SH-SY5Y (cell line): Measurements from ENCODE around the gene DIP2C.

Experiments
- GATA2 ChIP-seq: IDR thresholded peaks from 2 replicates; pipeline ENCODE4 v1.6.1; 2011; ENCODE audit warnings: mild to moderate bottlenecking, low read depth, low read length
- GATA3 ChIP-seq: IDR thresholded peaks from 2 replicates; pipeline ENCODE4 v1.6.1; 2011; ENCODE audit warnings: low read depth, mild to moderate bottlenecking, low read length, moderate library complexity

DIP2C gene

DNA sequence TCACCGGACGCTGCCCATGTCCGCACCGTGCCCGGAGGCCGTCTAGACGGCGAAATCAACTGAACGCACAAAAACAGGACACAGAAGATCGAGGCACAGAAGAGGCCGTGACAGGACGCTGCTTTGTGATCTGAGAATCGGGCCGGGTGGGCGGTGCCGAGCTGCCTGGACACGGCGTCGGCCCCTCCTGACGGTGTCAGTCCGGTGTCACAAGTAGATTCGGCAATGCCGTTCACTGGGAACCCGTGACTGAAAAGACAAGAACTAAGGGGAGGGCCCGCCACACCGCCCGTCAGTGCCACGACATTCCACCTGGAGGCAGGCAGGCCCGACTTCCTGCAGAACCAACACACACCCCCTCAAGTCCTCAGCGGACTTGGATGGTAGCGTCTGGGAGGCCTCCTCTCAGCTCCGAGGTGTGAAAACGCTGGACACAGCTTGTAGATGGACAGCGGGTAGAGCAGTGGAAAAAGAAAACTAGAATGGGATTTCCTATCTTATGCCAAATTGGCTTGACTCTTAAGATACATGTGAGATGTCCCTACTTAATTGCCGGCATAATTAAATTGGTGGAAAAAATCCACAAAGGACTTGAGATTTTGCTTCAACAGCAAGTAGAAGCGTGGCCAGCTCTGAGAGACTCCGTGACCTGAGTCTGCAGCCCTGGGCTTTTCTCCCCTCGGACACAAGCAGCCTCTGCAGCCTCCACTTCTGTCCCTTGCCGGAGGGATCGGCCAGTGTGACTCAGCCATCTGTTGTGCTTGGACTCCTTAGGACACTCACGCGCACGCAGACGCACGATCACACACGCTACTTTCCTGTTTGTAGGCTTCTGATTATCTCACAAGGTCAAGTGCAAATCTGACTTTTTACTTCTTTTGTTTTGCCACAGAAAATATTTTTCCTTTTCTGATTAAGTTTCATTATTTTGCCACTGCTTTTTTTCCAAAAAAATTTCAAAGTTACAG is 269.0 kb downstream of the DIP2C start:
- TF ChIP-seq GATA3, result no peak
- TF ChIP-seq GATA2, result no peak

- TF ChIP-seq GATA3 (no peak), GATA2 (no peak)
Observed at GRCh38 chr10:418894-419293, 270.6 kb downstream of the DIP2C start.

- TF ChIP-seq GATA3 (no peak), GATA2 (no peak)
Observed at GRCh38 chr10:418226-418625, 271.2 kb downstream of the DIP2C start.

DNA sequence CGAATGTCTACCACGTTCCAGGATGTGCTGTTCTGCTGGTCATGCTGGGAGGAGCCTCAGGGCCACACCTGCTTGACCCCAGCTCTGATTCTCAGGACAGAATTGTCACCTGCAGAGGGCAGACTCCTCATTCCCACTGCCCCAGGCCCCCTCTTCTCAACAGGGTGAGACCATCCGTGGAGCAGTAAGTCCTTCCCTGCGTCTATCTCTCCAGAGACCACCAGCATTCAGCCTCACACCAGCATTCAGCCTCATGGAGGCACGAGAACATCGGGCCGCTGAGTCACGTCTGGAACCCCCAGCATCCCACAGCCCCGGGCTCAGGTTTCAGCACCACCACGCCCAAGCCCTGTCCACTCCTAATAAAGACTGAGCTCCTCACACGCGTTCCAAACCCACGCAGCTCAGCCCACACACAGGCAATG is 273.4 kb downstream of the DIP2C start:
- TF ChIP-seq GATA3, result no peak
- TF ChIP-seq GATA2, result no peak

DNA sequence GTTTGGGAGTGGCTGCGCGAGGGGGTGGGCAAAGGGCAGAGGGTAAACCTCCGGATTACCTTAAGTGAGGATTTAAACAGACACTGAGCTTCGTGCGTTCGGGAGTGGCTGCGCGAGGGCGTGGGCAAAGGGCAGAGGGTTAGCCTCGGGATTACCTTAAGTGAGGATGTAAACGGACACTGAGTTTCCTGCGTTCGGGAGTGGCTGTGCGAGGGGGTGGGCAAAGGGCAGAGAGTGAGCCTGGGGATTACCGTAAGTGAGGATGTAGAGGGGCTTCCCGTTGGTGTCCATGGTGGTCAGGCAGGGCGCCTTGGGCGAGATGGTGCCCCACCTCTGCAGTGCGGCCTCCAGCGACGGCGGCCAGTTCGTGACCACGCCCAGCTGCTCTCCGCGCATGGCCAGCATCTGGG is 275.8 kb downstream of the DIP2C start:
- TF ChIP-seq GATA3 (no peak), GATA2 (no peak)

- TF ChIP-seq GATA3, result no peak
- no peak for TF ChIP-seq GATA2
Observed at GRCh38 chr10:412109-412508, 277.4 kb downstream of the DIP2C start.

GRCh38 chr10:411603-412002 is 277.9 kb downstream of the DIP2C start:
- TF ChIP-seq GATA2, result no peak
- TF ChIP-seq GATA3, result no peak

- TF ChIP-seq GATA2, result no peak
- TF ChIP-seq GATA3, result no peak
Observed at GRCh38 chr10:409408-410040, 279.9 kb downstream of the DIP2C start.

- no peak for TF ChIP-seq GATA3
- TF ChIP-seq GATA2, result no peak
Observed at GRCh38 chr10:408236-408635, 281.2 kb downstream of the DIP2C start.

GRCh38 chr10:406976-407375 is 282.5 kb downstream of the DIP2C start:
- TF ChIP-seq GATA3, result no peak
- no peak for TF ChIP-seq GATA2

DNA sequence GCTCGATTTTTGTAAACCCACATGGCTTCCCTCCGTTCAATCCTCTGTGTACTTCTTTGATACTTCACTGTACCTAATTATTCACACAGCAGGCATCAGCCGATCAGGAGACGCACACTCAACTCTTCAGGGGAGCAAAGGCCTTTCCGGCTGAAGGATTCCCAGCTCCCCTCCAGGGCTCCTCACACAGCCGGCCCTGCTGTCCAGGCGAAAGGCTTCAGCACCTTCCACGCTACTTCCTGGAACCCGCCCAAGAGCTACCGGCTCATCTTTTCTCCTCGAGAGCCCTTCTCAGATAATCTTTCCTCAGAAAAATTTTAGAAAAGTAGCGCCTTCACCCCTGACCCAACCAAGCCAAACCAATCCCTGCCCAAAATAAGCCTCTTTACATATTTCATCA is 283.8 kb downstream of the DIP2C start:
- TF ChIP-seq GATA2 (no peak), GATA3 (no peak)

DNA sequence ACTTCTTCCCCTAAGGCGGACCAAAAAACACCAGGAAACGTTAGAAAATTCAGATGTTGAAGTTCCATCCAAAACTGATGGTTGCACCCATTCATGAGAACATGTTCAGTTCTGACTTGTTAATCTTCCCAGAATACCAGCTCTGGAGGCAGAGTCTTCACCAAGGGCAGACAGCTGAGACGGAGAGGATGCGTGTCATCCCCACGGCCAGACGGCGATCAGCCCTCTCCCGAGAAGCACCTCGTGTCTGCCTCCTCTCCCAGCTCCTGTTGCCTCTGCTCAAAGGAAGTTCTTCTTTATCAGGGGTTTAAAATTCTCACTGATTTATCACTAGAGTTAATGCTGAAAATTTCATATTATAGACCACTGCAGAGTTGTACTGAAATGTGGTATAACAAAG is 284.5 kb downstream of the DIP2C start:
- TF ChIP-seq GATA3, result no peak
- no peak for TF ChIP-seq GATA2

DNA sequence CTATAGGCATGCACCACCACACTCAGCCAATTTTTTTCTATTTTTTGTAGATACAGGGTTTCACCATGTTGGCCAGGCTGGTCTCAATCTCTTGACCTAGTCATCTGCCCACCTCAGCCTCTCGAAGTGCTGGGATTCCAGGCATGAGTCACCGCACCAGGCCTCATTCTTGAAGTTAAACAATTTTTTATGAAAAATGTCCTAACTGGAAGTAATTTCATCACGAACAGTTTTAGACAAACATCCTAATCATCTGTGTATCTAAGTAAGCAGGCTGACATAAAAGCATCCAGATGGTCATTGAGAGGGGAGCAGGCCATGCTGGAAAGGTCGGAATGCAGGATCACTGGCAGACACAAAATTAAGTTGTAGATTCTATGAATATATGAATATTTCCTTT is 285.1 kb downstream of the DIP2C start:
- no peak for TF ChIP-seq GATA2
- no peak for TF ChIP-seq GATA3

GRCh38 chr10:398954-399353 is 290.5 kb downstream of the DIP2C start:
- TF ChIP-seq GATA3 (no peak), GATA2 (no peak)

- no peak for TF ChIP-seq GATA2
- no peak for TF ChIP-seq GATA3
Observed at GRCh38 chr10:397321-398068, 292.0 kb downstream of the DIP2C start.
